Adrenal gland (tissue), 5 donors: ENCODE results near the gene IL34.

ENCODE experiments used
- CTCF ChIP-seq, 6 experiments: fragments of 450-650 bp in 4 of 6; fragments of 200-600 bp in 2 of 6; sonication (generic) in 1 of 6; IDR thresholded peaks; 1 replicate in 5 of 6; 2 replicates in 1 of 6; pipeline versions ENCODE4 v1.5.1 to v1.8.0; 2016 to 2021; ENCODE audit warnings: antibody characterized with exemption in 6 of 6, mild to moderate bottlenecking in 2 of 6, moderate library complexity in 1 of 6
- POLR2A ChIP-seq, 2 donors: fragments of 450-650 bp; IDR thresholded peaks; one replicate each; pipeline ENCODE4 v1.6.1; 2017; ENCODE audit warnings: antibody characterized with exemption in 2 of 2, mild to moderate bottlenecking in 2 of 2, moderate library complexity in 1 of 2
- donor health status: DM: no; HTN: no; CAD: no.

GRCh38 chr16:70684146-70685060, 38.0 kb downstream of the IL34 start:
- no peak for TF ChIP-seq CTCF (IDR thresholded peaks at IDR 0.05)
- TF ChIP-seq POLR2A (IDR thresholded peaks at IDR 0.05), result no peak
